Stimulated activated CD8-positive, alpha-beta memory T cell treated with anti-CD3 and anti-CD28 coated beads, Interleukin-12 subunit alpha, Interleukin-12 subunit beta, amount 100 ng/mL, for 24 hours (primary cell): Measurements from ENCODE around the gene SDCCAG8.
A peak's percentile ranks its signal among the peaks of the same experiment; 100 is the strongest.
"Not testable (repeated sequence)": the region's sequence is repeated elsewhere in the genome, so short reads cannot be mapped to it uniquely, and the experiment has no call there.

Source experiments
- DNase-seq: peaks from one replicate; pipeline ENCODE4 v3.0.0-alpha.2; 2020; ENCODE audit errors: extremely low read depth

SDCCAG8 gene

DNA sequence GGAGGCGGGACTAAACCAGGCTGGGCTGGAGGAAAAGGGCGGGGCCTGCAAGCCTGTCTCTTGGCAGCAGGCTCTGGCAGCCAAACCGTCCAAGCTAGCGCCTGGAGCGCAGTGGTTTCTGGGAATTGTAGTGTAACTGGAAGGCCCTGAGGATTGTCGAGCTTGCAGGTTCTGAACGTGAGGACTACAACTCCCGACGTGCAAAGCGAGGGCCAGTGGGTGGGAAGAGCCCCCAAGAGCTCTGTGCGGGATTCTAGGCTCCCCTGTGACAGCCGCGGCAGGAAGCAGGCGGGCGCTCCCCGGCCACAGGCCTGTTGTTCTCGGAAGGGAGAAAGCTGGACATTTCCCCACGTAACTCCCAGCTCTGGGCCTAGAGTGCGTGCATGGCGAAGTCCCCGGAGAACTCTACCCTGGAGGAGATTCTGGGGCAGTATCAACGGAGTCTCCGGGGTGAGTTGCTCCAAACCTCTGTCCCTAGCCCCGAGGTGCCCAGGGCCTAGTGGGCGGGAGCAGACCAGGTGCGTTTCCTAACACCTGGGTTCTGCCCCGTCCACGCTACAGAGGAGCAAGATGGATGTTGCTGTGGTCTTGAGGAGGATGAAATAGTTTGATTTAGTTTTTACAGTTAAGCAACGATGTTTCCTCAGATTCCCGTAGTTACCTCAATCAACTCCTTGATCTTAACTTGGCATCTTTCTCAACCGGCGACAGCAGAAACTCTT is at the start of gene SDCCAG8:
SDCCAG8 (plus strand) TSS at position 251 of the 722 bp plus-strand sequence; CDS start at position 384, 133 bp downstream.
- DNase-seq = peak; percentile 84

DNA sequence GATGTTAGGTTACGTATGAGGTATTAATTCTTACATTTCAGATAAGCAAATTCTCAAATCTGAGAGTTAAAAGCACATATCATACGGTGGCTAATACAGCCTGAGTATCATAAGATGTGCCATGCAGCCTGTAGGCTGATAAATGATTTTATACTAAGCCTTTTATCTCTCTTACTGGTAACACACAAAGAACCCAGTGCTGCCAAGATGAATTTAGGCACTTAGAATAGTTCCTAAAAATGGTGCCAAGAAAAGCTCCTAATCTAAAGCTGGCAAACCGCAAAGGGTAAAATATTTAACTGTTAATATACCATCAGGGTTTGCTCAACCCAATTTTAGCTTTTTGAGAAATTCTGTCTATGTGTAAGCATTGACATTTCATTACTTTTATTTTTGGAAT is 43.9 kb upstream of the SDCCAG8 start:
- not testable (repeated sequence) for DNase-seq

- no peak for DNase-seq
These were observed 42.6 kb upstream of the SDCCAG8 start for GRCh38 chr1:243213045-243213787.

GRCh38 chr1:243215276-243215875 is 40.5 kb upstream of the SDCCAG8 start:
- not testable (repeated sequence) for DNase-seq

- DNase-seq = no peak
These were observed 39.1 kb upstream of the SDCCAG8 start for GRCh38 chr1:243216741-243217140.

DNA sequence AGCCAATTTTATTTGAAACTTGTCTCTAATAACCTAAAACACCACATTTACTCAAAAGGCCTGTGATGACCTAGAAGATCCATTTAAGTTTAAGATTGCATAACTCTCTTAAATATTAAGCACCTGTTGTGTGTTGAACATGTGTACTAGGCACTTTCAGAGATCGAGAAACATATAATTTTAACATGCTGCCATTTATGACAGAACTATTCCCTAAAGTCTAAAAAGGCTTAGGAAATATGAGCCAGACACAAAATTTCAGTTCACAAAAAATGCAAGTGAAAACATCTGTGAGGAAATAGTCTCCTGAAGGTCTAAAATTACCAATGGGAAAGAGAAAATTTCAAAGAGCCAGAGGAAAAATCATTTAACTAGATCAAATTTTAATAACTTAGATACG is 38.5 kb upstream of the SDCCAG8 start:
- no peak for DNase-seq

DNA sequence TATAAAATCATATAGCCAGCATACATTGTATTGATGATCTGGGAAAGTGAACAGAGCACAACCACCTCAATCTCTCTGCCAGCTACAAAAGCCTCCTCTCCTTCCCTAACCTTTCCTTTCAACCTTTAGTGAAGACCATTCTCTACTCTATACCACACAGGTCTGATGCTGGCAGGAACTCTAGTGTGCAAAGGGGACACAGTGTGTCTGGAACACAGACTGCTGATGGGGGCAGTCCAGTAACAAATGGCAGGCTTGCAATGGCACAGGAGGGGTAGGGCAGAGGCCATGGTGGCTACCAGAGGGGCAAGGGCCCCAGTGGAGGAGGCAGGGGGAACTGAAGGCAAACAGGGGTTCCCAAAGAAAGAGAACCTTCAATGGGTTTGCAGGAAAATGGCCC is 37.8 kb upstream of the SDCCAG8 start:
- no peak for DNase-seq

DNA sequence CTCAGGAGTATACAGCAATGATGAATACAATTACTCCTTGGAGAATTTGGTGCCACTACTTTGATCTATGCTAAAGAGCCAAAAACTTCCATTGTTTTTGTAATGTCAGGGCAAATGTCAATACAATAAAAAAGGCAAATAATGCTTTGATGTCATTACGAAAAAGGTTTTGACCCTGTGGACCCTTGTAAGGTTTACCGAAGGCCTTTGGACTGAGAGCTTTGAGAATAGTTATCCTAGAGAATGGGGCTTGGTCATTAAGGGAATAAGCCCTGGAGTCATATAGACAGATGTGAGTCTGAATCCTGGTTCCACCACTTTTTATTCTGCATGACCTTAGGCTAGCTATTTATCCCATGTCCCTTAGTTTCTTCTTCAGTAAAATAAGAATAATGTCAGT is 28.2 kb upstream of the SDCCAG8 start:
- no peak for DNase-seq

GRCh38 chr1:243229526-243229925 is 26.3 kb upstream of the SDCCAG8 start:
- no peak for DNase-seq

DNA sequence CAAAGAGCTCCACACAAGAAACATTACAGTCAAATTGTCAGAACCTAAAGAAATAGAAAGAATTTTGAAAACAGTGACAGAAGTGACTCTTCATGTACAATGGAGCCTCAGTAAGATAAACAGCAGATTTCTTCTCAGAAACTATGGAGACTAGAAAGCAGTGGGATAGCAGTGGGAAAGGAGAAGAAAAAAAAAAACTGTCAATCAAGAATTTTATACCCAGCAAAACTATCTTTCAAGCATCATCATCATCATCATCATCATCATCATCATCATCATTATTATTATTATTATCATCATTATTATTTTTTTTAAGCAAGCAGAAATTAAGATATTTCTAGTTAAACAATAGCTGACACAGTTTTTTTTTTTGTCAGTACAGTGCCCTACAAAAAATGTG is 24.9 kb upstream of the SDCCAG8 start:
- no peak for DNase-seq

DNA sequence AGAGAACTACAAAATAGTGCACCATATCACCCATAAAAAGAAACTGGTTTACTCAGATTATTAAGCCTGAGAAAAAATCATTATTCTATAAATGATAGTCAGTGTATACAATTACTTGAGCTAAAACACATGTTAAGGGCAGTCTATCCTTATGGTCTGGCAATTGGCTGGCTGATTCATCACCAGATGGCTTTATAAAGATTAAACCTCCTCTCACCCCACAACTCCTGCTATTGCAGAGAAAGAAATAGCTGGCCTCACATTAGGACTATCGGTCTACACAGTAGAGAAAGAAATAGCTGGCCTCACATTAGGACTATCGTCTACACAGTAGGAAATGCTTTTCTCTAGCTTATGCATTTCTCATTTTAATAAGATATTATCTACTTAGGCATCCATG is 21.9 kb upstream of the SDCCAG8 start:
- DNase-seq = no peak

DNA sequence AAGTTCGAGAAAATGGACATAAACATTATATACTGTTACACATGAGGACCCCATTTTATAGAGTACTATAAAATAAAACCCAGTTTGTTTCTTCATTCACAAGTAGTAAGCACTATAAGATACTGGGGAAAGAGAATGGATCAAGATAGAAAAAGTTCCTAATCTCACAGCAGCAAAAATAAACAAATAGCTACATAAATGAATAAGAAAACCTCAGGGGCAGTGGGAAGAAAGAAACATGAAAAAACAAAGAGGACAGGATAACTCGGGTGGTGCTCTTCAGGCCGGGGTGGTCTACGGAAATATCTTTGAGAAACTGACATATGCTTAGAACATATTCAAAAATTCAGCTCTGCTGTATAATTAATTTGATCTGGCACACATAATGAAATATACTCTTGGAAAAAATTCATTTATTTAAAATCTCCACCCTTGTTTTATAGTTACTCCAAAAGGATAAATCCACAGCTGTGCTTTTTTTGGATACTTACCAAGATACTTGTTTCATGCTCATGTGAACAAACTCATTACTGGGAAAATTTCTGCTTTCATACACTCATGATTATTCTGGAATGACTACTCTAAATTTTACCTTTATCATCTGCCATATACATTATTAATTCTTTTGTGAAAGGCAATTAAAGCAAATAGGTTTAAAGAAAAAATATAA is 20.7 kb upstream of the SDCCAG8 start:
- DNase-seq = no peak

DNA sequence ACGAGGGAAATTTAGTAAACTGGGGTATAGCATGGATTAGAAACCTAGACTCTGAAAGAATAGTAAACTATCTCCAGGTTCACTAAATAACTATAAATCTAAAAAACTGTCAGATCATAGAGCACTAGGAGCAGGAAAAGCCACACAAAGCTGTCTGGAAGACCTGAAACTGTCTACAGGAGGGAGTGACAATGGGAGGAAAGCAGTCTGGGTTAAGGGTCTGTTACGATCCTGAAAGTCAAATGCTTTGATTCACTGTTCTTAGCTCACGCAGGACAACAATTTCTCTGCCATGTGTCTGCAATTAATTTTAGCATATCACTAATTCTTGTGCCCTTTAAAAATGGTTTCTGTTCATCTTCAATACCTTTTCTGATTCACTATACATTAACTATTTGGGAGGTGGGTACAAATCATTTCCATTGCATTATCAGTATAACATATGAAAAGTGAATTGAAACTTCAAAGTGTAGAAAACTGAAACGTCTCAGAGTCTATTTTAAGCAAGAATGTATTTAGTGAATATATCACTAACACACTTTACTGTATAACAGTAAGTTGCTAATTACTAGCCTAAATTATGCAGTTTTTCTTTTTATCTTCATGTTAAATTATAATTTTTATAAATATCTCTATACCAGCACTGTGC is 19.1 kb upstream of the SDCCAG8 start:
- no peak for DNase-seq

GRCh38 chr1:243244432-243244841 is 11.4 kb upstream of the SDCCAG8 start:
- DNase-seq = no peak

GRCh38 chr1:243246916-243247315 is 8.9 kb upstream of the SDCCAG8 start:
- no peak for DNase-seq

DNA sequence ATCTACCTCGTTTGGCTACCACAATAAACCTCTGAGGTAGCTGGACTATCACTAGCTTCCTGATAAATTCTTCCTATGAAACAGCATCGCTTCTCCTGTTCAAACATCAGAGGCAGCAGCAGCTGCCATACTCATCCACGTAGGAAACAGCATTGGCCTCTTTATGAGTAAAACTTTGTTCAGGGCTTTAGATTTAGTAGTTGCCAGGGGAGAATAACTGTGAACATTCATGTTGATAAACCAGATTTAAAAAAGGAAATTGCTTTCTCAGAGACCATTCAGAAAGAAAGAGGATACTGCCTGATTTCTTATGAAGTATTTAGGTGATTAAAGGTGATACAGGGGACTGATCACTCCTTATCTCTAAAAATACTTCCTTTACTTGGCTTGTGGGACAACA is 7.9 kb upstream of the SDCCAG8 start:
- no peak for DNase-seq

DNA sequence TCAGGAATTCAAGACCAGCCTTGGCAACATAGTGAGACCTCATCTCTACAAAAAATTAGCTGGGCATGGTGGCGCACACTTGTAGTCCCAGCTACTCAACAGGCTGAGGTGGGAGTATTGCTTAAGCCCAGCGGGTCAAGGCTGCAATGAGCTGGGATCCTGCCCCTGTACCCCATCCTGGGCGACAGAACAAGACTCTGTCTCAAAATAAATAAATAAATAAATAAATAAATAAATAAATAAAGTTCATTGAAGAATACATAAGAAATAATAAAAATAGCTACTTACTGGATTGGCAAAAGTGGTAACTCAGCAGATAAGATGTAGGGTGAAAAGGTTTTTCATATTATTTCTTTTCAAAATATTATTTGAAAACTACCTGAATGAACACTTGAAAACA is 6.6 kb upstream of the SDCCAG8 start:
- DNase-seq = no peak

DNA sequence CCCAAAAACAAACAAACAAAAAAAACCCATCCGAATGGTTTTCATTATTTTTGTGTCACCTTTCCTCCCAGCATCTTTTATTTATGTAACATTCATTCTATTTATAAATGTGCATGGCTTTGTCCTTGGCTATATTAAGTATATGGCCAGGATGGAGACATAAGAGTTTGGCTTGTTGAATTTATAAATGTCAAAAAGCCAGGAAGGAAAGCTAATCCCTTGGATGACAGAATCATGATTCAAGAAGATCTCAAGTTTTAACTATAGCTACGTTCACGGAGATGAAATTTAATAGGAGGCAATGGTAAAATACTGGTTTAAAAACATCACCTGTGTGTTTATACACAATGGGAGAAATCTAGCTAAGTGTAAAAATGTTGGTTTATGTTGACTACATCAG is 5.7 kb upstream of the SDCCAG8 start:
- DNase-seq = no peak

GRCh38 chr1:243251539-243251938 is 4.3 kb upstream of the SDCCAG8 start:
- no peak for DNase-seq

DNA sequence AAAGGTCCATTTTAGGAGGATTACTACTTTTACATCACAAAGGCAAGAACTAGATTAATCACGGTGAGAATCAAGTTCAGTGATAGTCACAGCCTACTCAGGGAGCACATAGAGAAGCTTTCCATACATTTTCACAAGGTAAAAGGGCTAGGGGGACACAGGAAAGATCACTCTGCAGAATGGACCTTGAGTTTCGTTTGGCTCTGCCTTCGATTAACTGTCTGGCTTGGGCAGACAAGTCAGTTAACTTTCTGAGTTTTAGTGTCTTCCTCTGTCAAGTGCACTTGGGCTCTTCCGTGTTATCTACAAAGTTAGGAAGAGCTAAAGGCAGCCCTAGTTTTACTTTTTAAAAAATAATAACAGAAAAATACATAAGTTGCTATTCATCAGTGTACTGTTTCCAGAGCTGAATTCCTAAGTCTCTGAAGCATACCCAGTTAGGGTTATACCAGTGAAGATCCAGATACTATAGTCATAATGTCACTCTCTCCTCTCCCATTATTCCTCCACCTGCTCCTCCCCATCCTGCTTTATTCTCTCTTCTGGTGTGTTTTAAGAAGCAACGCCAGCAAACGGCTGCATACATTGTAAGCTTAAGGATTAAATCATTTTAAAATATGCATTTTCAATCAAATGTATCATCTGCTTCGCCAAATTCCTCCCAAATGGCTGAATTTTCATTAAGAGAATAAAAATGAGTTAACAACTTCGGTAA is 2.5 kb upstream of the SDCCAG8 start:
- DNase-seq = no peak

- DNase-seq = no peak
These were observed 2.0 kb upstream of the SDCCAG8 start for GRCh38 chr1:243253926-243254232.
